ENCODE measurements around the gene ARSB.
A peak's percentile ranks its signal among the peaks of the same experiment; 100 is the strongest.

Gene ARSB

GRCh38 chr5:78827725-78828124, 157.4 kb downstream of the ARSB start:
- DNase-seq: peak; percentile 57
- peak overlapping the region; percentile 37 for H3K4me2 ChIP-seq (ENCODE audit: low read depth, low read length)
- peak overlapping the region; percentile 41; the same call in 1 of the 2 replicates for H3K27ac ChIP-seq (ENCODE audit: low read length)

GRCh38 chr5:78824831-78825281, 160.3 kb downstream of the ARSB start:
- peak; percentile 54 for DNase-seq
- Histone ChIP-seq H3K27me3 (replicated peaks; ENCODE audit: insufficient read depth, low read length) (no peaks in the 10 kb centered on the region), H3K9me3 (replicated peaks; ENCODE audit: insufficient read depth, low read length) (no peaks in the 10 kb centered on the region), H2AFZ (ENCODE audit: low read length) (0 out of 2 replicates have a peak overlapping the region, but pooled peaks have one; percentile 26), H3F3A (ENCODE audit: insufficient read depth, low read length) (peaks cover 8% of the 10 kb centered on the region; the same call in 1 of the 2 replicates), H3K4me1 (ENCODE audit: low read length) (peaks cover 40% of the 10 kb centered on the region), H3K9ac (ENCODE audit: low read length) (no peak overlapping the region), H3K36me3 (replicated peaks; ENCODE audit: insufficient read depth, low read length) (no peaks in the 10 kb centered on the region), H3K79me2 (ENCODE audit: low read length) (no peaks in the 10 kb centered on the region), H4K20me1 (ENCODE audit: insufficient read depth, low read length) (no peaks in the 10 kb centered on the region), H3K4me3 (ENCODE audit: low read length) (no peak overlapping the region), H3K27ac (ENCODE audit: low read length) (peak overlapping the region; percentile 39; the same call in 1 of the 2 replicates), H3K9me2 (replicated peaks; ENCODE audit: insufficient read depth, low read length) (no peaks in the 10 kb centered on the region), H3K4me2 (ENCODE audit: low read depth, low read length) (peak overlapping the region; percentile 17)
- TF ChIP-seq CTCF (IDR thresholded peaks at IDR 0.05; ENCODE audit: low read length) (no peak), EZH2phosphoT487 (IDR thresholded peaks at IDR 0.05; ENCODE audit: low read length) (no peak), EZH2 (optimal IDR thresholded peaks at IDR 0.05; ENCODE audit: low read depth, low read length) (no peak)

More at GRCh38 chr5:78827725-78828124, 157.4 kb downstream of the ARSB start:
- Histone ChIP-seq H3K9me3 (replicated peaks; ENCODE audit: insufficient read depth, low read length) (no peaks in the 10 kb centered on the region), H3K79me2 (ENCODE audit: low read length) (no peaks in the 10 kb centered on the region), H3K9me2 (replicated peaks; ENCODE audit: insufficient read depth, low read length) (no peaks in the 10 kb centered on the region), H2AFZ (ENCODE audit: low read length) (no peak overlapping the region; the same call in 1 of the 2 replicates), H3K4me1 (ENCODE audit: low read length) (peaks cover 40% of the 10 kb centered on the region), H3K27me3 (replicated peaks; ENCODE audit: insufficient read depth, low read length) (no peaks in the 10 kb centered on the region), H4K20me1 (ENCODE audit: insufficient read depth, low read length) (no peaks in the 10 kb centered on the region), H3K4me3 (ENCODE audit: low read length) (peak overlapping the region; percentile 6; the same call in 1 of the 2 replicates), H3F3A (ENCODE audit: insufficient read depth, low read length) (peaks cover 8% of the 10 kb centered on the region; the same call in 1 of the 2 replicates), H3K9ac (ENCODE audit: low read length) (no peak overlapping the region), H3K36me3 (replicated peaks; ENCODE audit: insufficient read depth, low read length) (no peaks in the 10 kb centered on the region)
- no peak for TF ChIP-seq CTCF (IDR thresholded peaks at IDR 0.05; ENCODE audit: low read length)

- Histone ChIP-seq H3K79me2 (ENCODE audit: low read length) (no peaks in the 10 kb centered on the region), H3K4me1 (ENCODE audit: low read length) (peaks cover 32% of the 10 kb centered on the region)
These were observed 161.9 kb downstream of the ARSB start for GRCh38 chr5:78823196-78823595.

More at GRCh38 chr5:78823196-78823595, 161.9 kb downstream of the ARSB start:
- Histone ChIP-seq H4K20me1 (ENCODE audit: insufficient read depth, low read length) (no peaks in the 10 kb centered on the region), H3K27me3 (replicated peaks; ENCODE audit: insufficient read depth, low read length) (no peaks in the 10 kb centered on the region), H2AFZ (ENCODE audit: low read length) (no peak overlapping the region), H3K9me3 (replicated peaks; ENCODE audit: insufficient read depth, low read length) (no peaks in the 10 kb centered on the region), H3K4me2 (ENCODE audit: low read depth, low read length) (no peak overlapping the region), H3K9ac (ENCODE audit: low read length) (no peak overlapping the region), H3K27ac (ENCODE audit: low read length) (no peak overlapping the region), H3K4me3 (ENCODE audit: low read length) (no peak overlapping the region), H3F3A (ENCODE audit: insufficient read depth, low read length) (peaks cover 8% of the 10 kb centered on the region; the same call in 1 of the 2 replicates), H3K9me2 (replicated peaks; ENCODE audit: insufficient read depth, low read length) (no peaks in the 10 kb centered on the region), H3K36me3 (replicated peaks; ENCODE audit: insufficient read depth, low read length) (no peaks in the 10 kb centered on the region)
- no peak for DNase-seq
- TF ChIP-seq CTCF (IDR thresholded peaks at IDR 0.05; ENCODE audit: low read length): no peak
- TF ChIP-seq EZH2 (optimal IDR thresholded peaks at IDR 0.05; ENCODE audit: low read depth, low read length): no peak
- TF ChIP-seq EZH2phosphoT487 (IDR thresholded peaks at IDR 0.05; ENCODE audit: low read length): no peak
